Measurements from ENCODE around the gene SEMA7A.
"Not testable (repeated sequence)": the region's sequence is repeated elsewhere in the genome, so short reads cannot be mapped to it uniquely, and the experiment has no call there.

Gene SEMA7A

GRCh38 chr15:74370471-74370870 is 63.3 kb downstream of the SEMA7A start:
- DNase-seq: no peak

- DNase-seq: no peak
Observed at GRCh38 chr15:74369756-74370155, 64.0 kb downstream of the SEMA7A start.

- DNase-seq: no peak
Observed at GRCh38 chr15:74369084-74369745, 64.5 kb downstream of the SEMA7A start.

GRCh38 chr15:74368121-74368520 is 65.6 kb downstream of the SEMA7A start:
- DNase-seq: no peak

- DNase-seq: no peak
Observed at GRCh38 chr15:74367296-74367854, 66.4 kb downstream of the SEMA7A start, which contains the start of gene CYP11A1. CYP11A1 (minus strand) TSS chr15:74367646; CDS start chr15:74367585, 61 bp downstream.

- DNase-seq: no peak
Observed at GRCh38 chr15:74365598-74366445, 67.9 kb downstream of the SEMA7A start.

DNA sequence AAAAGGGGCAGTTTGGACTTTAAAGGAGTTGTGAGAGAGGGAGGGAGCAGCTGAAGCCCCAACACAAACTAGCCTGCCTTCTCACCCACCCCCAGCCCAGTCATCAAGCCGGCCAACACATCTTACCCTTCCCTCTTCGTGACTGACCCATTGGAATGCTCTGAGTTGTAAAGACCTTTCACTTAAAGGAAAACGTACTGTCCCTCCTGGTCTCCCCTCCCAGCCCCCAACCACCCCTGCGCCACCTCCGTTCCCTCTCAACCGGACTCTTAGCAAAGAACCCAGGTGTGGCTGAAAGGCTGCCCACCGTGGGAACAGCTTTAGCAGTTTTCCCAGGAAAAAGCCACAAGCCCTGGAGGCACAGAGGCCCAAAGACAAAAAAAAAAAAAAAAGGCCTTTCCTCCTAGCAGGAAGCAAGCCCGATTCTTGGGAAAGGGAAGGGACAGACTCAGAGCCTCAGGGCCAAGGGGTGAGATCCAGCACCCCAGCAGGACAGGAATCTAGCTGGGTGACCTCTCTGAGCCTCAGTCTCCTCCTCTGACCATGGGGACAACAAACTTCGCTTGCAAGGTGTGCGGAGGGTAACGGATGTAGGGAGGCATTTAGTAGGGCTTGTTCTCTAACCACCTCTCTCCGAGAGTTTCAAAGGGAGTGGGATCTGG is 68.7 kb downstream of the SEMA7A start:
- DNase-seq: no peak

DNA sequence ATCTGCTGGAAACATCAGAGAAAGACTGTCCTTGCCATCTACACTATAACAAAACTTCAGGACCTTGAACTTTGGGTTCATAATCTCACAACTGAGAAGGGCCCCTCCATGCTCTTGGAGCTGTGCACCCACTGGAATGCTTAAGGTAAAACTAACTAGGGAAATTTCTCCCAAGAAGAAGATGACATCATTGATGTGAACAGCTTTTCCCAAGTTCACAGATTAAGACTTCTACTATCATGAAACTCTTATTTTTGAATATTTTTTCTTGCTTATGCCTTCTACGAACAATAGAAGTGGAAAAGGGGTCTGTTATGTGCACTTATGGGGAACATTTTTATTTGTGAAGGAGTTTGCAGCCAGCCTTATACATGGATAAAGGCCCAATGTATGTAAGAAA is 71.3 kb downstream of the SEMA7A start:
- no peak for DNase-seq

GRCh38 chr15:74360855-74361254 is 72.9 kb downstream of the SEMA7A start:
- DNase-seq: not testable (repeated sequence)

- not testable (repeated sequence) for DNase-seq
Observed at GRCh38 chr15:74359376-74359775, 74.4 kb downstream of the SEMA7A start.

Data from bone marrow (tissue), 2 donors.